Measurements from ENCODE around the gene CAP1. TPM values are rescaled to one million over a fixed set of nuclear protein-coding genes. Genes with fewer than 3 reads are reported as not detected.

Gene CAP1
- total and polyA plus RNA-seq, 10 of the 15 experiments (the other 5 are each of a cell fraction or from before 2014, with no cell fraction given) = 360 to 500 (median 431) TPM

GRCh38 chr1:40059338-40059959 is 18.9 kb downstream of the CAP1 start (continued):
- no peak for TF ChIP-seq BHLHE40 (IDR thresholded peaks at IDR 0.05; ENCODE audit: borderline replicate concordance in 1 of 2, low read depth in 2 of 2, low read length in 1 of 2)
- TF ChIP-seq, protein P1, sequence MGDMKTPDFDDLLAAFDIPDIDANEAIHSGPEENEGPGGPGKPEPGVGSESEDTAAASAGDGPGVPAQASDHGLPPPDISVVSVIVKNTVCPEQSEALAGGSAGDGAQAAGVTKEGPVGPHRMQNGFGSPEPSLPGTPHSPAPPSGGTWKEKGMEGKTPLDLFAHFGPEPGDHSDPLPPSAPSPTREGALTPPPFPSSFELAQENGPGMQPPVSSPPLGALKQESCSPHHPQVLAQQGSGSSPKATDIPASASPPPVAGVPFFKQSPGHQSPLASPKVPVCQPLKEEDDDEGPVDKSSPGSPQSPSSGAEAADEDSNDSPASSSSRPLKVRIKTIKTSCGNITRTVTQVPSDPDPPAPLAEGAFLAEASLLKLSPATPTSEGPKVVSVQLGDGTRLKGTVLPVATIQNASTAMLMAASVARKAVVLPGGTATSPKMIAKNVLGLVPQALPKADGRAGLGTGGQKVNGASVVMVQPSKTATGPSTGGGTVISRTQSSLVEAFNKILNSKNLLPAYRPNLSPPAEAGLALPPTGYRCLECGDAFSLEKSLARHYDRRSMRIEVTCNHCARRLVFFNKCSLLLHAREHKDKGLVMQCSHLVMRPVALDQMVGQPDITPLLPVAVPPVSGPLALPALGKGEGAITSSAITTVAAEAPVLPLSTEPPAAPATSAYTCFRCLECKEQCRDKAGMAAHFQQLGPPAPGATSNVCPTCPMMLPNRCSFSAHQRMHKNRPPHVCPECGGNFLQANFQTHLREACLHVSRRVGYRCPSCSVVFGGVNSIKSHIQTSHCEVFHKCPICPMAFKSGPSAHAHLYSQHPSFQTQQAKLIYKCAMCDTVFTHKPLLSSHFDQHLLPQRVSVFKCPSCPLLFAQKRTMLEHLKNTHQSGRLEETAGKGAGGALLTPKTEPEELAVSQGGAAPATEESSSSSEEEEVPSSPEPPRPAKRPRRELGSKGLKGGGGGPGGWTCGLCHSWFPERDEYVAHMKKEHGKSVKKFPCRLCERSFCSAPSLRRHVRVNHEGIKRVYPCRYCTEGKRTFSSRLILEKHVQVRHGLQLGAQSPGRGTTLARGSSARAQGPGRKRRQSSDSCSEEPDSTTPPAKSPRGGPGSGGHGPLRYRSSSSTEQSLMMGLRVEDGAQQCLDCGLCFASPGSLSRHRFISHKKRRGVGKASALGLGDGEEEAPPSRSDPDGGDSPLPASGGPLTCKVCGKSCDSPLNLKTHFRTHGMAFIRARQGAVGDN (IDR thresholded peaks at IDR 0.05) = no peak
- TF ChIP-seq FOS (IDR thresholded peaks at IDR 0.05; ENCODE audit: borderline replicate concordance, extremely low read depth, insufficient read length) = no peak
- no peak for TF ChIP-seq SMC3 (IDR thresholded peaks at IDR 0.05; ENCODE audit: borderline replicate concordance, low read length)
- TF ChIP-seq SIX5 (IDR thresholded peaks at IDR 0.05; ENCODE audit: low read depth, low read length, severe bottlenecking) = no peak
- no peak for TF ChIP-seq E2F8 (IDR thresholded peaks at IDR 0.05; ENCODE audit: low read depth, partially characterized antibody)
- TF ChIP-seq KAT2A (conservative IDR thresholded peaks at IDR 0.05; ENCODE audit: control insufficient read depth, low read depth, low read length) = no peak
- TF ChIP-seq NFYA (IDR thresholded peaks at IDR 0.05; ENCODE audit: borderline replicate concordance, low read depth, low read length) = no peak
- TF ChIP-seq CBX5 (IDR thresholded peaks at IDR 0.05; ENCODE audit: low read depth) = no peak
- TF ChIP-seq NR2F1 (conservative IDR thresholded peaks at IDR 0.05) = no peak
- no peak for TF ChIP-seq EGR1 (IDR thresholded peaks at IDR 0.05; ENCODE audit: borderline replicate concordance in 1 of 2, low read depth in 2 of 2, low read length in 2 of 2)
- TF ChIP-seq, protein P2, sequence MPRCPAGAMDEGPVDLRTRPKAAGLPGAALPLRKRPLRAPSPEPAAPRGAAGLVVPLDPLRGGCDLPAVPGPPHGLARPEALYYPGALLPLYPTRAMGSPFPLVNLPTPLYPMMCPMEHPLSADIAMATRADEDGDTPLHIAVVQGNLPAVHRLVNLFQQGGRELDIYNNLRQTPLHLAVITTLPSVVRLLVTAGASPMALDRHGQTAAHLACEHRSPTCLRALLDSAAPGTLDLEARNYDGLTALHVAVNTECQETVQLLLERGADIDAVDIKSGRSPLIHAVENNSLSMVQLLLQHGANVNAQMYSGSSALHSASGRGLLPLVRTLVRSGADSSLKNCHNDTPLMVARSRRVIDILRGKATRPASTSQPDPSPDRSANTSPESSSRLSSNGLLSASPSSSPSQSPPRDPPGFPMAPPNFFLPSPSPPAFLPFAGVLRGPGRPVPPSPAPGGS (IDR thresholded peaks at IDR 0.05; ENCODE audit: borderline replicate concordance, insufficient read depth, low read depth, low read length, poor library complexity, severe bottlenecking) = no peak
- no peak for TF ChIP-seq STAT3 (IDR thresholded peaks at IDR 0.05; ENCODE audit: low read depth, low read length)
- no peak for TF ChIP-seq YBX1 (IDR thresholded peaks at IDR 0.05)
- TF ChIP-seq, protein P3, sequence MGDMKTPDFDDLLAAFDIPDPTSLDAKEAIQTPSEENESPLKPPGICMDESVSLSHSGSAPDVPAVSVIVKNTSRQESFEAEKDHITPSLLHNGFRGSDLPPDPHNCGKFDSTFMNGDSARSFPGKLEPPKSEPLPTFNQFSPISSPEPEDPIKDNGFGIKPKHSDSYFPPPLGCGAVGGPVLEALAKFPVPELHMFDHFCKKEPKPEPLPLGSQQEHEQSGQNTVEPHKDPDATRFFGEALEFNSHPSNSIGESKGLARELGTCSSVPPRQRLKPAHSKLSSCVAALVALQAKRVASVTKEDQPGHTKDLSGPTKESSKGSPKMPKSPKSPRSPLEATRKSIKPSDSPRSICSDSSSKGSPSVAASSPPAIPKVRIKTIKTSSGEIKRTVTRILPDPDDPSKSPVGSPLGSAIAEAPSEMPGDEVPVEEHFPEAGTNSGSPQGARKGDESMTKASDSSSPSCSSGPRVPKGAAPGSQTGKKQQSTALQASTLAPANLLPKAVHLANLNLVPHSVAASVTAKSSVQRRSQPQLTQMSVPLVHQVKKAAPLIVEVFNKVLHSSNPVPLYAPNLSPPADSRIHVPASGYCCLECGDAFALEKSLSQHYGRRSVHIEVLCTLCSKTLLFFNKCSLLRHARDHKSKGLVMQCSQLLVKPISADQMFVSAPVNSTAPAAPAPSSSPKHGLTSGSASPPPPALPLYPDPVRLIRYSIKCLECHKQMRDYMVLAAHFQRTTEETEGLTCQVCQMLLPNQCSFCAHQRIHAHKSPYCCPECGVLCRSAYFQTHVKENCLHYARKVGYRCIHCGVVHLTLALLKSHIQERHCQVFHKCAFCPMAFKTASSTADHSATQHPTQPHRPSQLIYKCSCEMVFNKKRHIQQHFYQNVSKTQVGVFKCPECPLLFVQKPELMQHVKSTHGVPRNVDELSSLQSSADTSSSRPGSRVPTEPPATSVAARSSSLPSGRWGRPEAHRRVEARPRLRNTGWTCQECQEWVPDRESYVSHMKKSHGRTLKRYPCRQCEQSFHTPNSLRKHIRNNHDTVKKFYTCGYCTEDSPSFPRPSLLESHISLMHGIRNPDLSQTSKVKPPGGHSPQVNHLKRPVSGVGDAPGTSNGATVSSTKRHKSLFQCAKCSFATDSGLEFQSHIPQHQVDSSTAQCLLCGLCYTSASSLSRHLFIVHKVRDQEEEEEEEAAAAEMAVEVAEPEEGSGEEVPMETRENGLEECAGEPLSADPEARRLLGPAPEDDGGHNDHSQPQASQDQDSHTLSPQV (IDR thresholded peaks at IDR 0.05) = no peak
- no peak for TF ChIP-seq MTA3 (IDR thresholded peaks at IDR 0.05; ENCODE audit: borderline replicate concordance, low read length)
- no peak for TF ChIP-seq BACH1 (IDR thresholded peaks at IDR 0.05; ENCODE audit: borderline replicate concordance)
